ENCODE results near the gene NACAD. TPM values are rescaled to one million over a fixed set of nuclear protein-coding genes. Genes with fewer than 3 reads are reported as not detected.
A peak's percentile ranks its signal among the peaks of the same experiment; 100 is the strongest.

NACAD gene
- total RNA-seq, 2 experiments from 2014 or later = 0.10 to 0.21 TPM

DNA sequence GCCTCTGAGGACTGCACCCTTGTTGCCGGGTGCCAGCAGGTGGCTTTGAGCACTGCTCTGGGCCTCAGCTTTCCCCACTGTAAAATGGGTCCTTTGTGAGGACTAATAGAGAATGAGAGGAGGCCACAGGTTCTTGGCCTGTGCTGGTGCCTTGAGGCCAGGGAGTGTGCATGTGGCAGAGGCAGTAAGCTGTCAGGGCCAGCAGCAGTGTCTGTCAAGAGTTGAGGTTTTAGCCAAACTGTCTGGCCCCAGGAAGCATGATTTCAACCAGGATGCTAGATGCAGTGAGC is 13.5 kb downstream of the NACAD start:
- CTCF ChIA-PET = no interaction called here
- intact Hi-C loops (cut with micrococcal nuclease) = no loop called here
- H3K36me3 Mint-ChIP-seq = peaks cover 31% of the 10 kb centered on the region
- peaks cover 7% of the 10 kb centered on the region for H3K4me1 Mint-ChIP-seq (ENCODE audit: low read depth)
- no peaks in the 10 kb centered on the region for H3K27me3 Mint-ChIP-seq
- no peak for DNase-seq
- peak overlapping the region; percentile 31 for H3K27ac Mint-ChIP-seq
- H3K9me3 Mint-ChIP-seq = no peaks in the 10 kb centered on the region
- no peak overlapping the region for H3K4me3 Mint-ChIP-seq
- POLR2A ChIA-PET = no interaction called here

DNA sequence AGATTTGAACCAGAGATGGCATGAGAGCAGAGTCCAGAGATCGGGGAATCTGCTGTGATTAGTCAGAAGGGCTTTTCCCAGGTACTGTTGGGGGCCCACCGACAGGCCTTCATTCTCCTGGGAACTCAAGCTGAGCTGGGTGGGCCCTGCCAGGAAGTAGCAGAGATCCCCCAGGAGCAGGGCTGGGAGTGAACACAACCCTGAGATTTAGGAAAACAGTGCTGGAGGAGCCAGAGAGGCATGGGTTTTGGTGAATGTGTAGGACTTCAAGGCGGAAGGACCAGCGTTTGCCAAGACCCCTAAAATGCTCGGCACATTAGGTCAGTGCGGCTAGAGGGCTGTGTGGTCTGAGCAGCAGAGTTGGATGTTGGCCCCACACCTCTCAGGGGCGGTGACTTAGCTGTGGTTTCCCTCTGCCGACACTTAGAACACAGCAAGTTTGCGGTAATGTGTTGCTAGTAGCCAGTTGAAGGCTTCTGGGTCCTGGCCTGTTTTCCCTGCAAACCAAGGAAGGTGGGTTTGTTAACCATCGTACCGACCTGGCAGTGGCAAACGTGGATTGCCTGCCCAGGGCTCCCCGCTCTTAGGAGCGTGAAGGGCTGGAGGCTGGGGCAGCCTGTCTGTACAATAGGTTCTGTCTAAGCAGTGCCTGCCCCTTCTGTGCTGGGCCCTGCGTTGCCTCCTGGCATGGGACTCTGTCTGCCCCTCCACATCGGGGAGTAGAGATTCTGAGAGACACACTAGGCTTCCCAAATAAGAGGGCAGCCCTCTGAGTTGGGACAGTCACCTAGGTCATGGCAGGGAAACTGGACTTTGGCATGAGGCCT is 14.0 kb downstream of the NACAD start:
- CTCF ChIA-PET = no interaction called here
- POLR2A ChIA-PET = no interaction called here
- Mint-ChIP-seq H3K9me3 (no peaks in the 10 kb centered on the region), H3K27me3 (no peaks in the 10 kb centered on the region), H3K4me3 (no peak overlapping the region), H3K4me1 (ENCODE audit: low read depth) (peaks cover 7% of the 10 kb centered on the region), H3K36me3 (peaks cover 31% of the 10 kb centered on the region), H3K27ac (peak overlapping the region; percentile 31)
- no peak for DNase-seq
- intact Hi-C loops (cut with micrococcal nuclease) = no loop called here

DNA sequence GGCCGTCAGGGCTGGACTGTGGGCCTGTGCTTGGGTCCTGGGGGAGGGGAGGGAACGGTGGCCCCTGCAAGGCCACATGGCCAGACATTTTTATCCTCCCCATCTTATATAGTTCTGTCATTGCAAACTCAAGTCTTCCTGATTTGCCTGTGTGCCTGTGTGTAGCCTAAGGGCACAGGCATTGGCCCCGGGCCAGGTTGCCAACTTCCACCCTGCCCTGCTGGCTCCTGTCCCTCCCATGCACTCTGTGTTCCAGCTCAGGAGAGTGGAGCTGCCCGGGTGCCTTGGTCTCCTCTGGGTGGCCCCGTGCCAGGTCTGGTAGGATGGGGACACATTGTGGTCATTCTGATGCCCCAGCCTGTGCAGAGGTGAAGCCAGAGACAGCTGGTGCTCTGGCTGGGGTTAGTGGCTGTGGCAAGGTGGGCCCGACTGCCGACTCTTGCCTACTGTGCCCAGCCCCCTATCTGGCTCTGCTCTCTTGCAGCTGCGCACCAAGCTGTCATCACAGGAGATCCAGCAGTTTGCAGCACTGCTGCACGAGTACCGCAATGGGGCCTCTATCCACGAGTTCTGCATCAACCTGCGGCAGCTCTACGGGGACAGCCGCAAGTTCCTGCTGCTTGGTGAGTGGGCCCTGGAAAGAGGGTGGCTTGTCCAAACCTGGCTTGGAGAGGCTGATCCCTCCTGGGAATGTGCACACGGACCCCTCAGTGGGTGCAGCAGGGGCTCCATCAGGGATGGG is 14.8 kb downstream of the NACAD start:
- Mint-ChIP-seq H3K4me1 (ENCODE audit: low read depth) (peaks cover 7% of the 10 kb centered on the region), H3K36me3 (peaks cover 37% of the 10 kb centered on the region), H3K27ac (no peak overlapping the region), H3K9me3 (no peaks in the 10 kb centered on the region), H3K27me3 (no peaks in the 10 kb centered on the region), H3K4me3 (no peak overlapping the region)
- ChIA-PET POLR2A (no interaction called here), CTCF (no interaction called here)
- intact Hi-C loops (cut with micrococcal nuclease) = no loop called here
- DNase-seq = no peak

DNA sequence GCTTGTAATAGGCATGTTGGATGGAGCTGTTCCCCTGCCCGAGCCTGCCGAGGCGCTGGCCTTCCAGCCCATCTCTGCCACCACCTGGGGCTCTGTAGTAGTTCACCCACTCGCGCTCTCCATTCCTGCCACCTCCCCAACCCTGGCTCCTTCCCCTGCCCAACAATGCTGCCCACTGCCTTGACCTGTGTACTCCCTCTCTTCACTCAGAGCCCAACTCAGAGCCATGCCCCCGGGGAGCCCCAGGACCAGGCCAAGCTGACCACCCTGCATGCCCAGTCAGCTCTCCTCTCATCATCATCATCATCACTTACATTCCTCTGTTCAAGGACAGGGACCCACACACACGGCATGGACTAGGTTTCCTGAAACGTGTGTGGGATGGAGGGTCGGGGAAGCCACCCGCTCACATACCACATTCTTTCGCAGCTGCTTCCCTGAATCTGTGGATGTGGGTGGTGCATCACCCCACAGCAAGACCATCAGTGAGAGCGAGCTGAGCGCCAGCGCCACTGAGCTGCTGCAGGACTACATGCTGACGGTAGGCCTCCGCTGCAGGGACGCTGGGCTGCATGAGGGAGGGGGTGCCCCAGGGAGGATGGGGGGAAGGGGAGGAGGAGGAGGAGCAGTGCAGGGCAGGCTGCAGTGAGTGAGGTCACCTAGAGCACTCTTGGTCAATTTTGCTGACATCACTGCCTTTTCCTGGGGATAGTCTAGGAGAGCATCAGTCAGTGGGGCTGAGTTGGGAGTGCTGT is 15.6 kb downstream of the NACAD start:
- peaks cover 7% of the 10 kb centered on the region for H3K4me1 Mint-ChIP-seq (ENCODE audit: low read depth)
- H3K9me3 Mint-ChIP-seq = no peaks in the 10 kb centered on the region
- no peak overlapping the region for H3K4me3 Mint-ChIP-seq
- no peaks in the 10 kb centered on the region for H3K27me3 Mint-ChIP-seq
- intact Hi-C loops (cut with micrococcal nuclease) = no loop called here
- ChIA-PET POLR2A (no interaction called here), CTCF (interaction anchor here (1.0 kb wide), 1 partner anchor 59 kb away, joined by 4 read pairs; no protein-coding TSS in a partner anchor)
- no peak for DNase-seq
- peaks cover 44% of the 10 kb centered on the region for H3K36me3 Mint-ChIP-seq
- H3K27ac Mint-ChIP-seq = peak overlapping the region; percentile 14

DNA sequence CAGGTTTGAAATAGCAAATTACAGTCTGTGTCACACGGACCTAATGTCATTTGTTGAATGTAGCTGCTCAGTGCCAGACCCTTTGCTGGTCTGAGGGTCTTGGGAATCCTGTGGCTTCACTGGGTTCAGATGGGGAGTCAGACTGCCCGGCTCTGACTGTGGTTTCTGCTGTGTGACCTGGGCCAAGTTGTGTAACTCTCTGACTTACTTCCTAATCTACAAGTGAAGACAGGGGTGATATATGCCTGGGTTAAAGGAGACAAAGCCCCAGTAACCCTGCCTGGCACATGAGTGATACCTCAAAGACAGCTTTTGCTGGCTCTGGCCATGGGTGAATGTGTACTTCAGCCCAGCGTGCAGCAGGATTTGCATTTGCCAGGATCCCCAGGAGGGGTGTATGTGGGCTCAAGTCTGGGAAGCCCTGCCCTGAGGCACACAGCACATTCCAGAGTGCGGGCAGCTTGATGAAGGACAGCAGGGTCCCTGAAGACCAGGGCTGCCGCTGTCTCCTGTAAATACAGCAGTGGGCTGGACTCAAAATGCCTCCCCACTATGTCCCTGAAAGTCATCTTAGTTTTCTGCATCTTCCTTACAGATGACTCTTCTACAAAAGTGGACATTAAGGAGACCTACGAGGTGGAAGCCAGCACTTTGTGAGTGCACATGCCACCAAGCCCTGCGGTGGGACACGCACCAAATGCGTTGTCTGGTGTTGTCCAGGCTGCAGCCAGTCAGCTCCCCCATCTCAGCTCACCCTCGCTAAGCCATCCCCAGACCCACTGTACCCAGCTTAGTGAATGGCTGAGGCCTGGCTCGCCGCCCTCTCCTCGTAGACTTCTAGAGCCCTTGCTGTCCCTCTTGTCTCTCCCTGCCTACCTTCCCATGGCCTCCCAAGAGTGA is 16.4 kb downstream of the NACAD start:
- Mint-ChIP-seq H3K27ac (peak overlapping the region; percentile 14), H3K36me3 (peaks cover 44% of the 10 kb centered on the region), H3K4me1 (ENCODE audit: low read depth) (peaks cover 7% of the 10 kb centered on the region), H3K4me3 (no peak overlapping the region), H3K9me3 (no peaks in the 10 kb centered on the region), H3K27me3 (no peaks in the 10 kb centered on the region)
- DNase-seq = no peak
- ChIA-PET CTCF (interaction anchor here (1.0 to 2.5 kb wide), 2 partner anchors 58 to 99 kb away, joined by 4 to 9 read pairs; no protein-coding TSS in a partner anchor), POLR2A (no interaction called here)
- intact Hi-C loops (cut with micrococcal nuclease) = no loop called here

DNA sequence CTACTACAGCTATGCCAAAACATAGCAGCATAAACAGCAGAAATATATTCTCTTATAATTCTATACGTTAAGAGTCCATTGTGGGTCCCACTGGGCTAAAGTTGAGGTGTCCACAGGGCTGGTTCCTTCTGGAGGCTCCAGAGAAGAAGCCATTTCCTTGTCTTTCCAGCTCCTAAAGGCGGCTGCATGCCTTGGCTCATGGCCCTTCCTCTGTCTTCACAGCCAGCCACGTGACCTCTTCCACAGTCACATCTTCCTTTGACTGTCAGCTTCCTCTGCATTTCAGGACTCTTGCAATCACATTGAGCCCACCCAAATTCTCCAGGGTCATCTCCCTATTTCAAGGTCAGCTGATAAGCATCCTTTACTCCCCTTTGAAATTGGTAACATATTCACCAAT is 17.2 kb downstream of the NACAD start:
- intact Hi-C loops (cut with micrococcal nuclease) = no loop called here
- Mint-ChIP-seq H3K36me3 (peaks cover 44% of the 10 kb centered on the region), H3K27me3 (no peaks in the 10 kb centered on the region), H3K4me1 (ENCODE audit: low read depth) (peaks cover 7% of the 10 kb centered on the region), H3K27ac (no peak overlapping the region), H3K9me3 (no peaks in the 10 kb centered on the region), H3K4me3 (no peak overlapping the region)
- DNase-seq = no peak
- ChIA-PET CTCF (interaction anchor here (2.5 kb wide), 1 partner anchor 98 kb away, joined by 9 read pairs; no protein-coding TSS in a partner anchor), POLR2A (no interaction called here)

DNA sequence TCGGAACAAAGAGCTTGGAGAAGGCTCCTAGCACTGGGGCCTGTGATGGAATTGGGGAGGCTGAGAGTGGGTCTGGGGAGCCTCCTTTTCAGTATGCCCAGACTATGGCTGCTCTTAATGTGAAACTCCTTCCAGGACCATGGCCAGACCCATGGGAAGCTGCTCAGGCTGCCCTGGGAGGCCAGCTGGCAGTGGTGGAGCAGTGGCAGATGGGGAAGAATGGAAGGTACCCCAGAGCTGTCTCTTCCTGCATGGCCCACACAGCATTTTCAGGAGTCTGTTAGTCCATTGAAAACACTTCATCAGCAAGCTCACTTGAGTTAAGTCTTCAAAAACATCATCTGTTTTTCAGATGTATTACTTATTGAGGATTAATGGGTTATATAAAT is 18.5 kb downstream of the NACAD start:
- POLR2A ChIA-PET = no interaction called here
- H3K9me3 Mint-ChIP-seq = no peaks in the 10 kb centered on the region
- no peaks in the 10 kb centered on the region for H3K27me3 Mint-ChIP-seq
- intact Hi-C loops (cut with micrococcal nuclease) = no loop called here
- no peak for DNase-seq
- peaks cover 45% of the 10 kb centered on the region for H3K36me3 Mint-ChIP-seq
- CTCF ChIA-PET = interaction anchor here (2.5 kb wide), 1 partner anchor 97 kb away, joined by 9 read pairs; no protein-coding TSS in a partner anchor
- H3K27ac Mint-ChIP-seq = no peak overlapping the region
- no peak overlapping the region for H3K4me3 Mint-ChIP-seq
- peaks cover 7% of the 10 kb centered on the region for H3K4me1 Mint-ChIP-seq (ENCODE audit: low read depth)

DNA sequence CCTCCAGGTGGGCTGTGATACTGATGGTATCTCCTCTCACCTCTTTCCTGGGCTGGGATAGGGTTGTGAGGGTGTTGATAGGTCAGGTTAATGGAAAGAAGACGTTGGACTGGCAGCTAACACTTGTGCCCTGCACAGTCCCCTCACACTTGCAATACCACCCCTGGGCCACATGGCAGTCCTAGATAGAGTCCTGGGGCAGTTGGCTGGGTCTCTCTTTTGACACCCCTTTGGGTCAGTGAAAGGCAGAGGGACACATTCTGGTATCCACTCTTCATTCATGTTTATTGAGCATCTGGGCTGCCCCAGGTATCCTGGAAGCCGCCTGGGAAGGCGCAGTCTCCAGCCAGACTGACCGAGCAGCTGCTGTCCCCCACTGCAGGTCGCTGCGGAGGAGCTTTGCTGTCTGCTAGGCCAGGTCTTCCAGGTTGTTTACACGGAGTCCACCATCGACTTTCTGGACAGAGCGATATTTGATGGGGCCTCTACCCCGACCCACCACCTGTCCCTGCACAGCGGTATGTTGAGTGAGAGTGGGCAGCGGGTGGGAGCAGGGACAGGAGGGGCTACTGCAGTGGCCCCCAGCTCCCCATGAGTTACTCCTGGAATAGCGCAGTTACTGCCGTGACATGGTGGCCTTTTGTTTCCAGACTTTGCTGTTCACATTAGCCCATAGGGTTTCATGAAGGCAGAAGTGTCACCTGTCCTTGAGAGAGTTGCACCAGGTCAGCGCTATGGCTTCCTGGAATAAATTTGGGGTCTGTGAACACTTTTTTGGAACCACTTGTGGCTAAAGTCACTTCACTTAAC is 19.1 kb downstream of the NACAD start:
- CTCF ChIA-PET = interaction anchor here (0.7 to 2.5 kb wide), 2 partner anchors 97 to 218 kb away, joined by 3 to 9 read pairs; no protein-coding TSS in a partner anchor
- H3K27ac Mint-ChIP-seq = peak overlapping the region; percentile 45
- intact Hi-C loops (cut with micrococcal nuclease) = no loop called here
- no peak for DNase-seq
- peaks cover 45% of the 10 kb centered on the region for H3K36me3 Mint-ChIP-seq
- POLR2A ChIA-PET = no interaction called here
- no peaks in the 10 kb centered on the region for H3K27me3 Mint-ChIP-seq
- no peak overlapping the region for H3K4me3 Mint-ChIP-seq
- no peaks in the 10 kb centered on the region for H3K9me3 Mint-ChIP-seq
- peaks cover 7% of the 10 kb centered on the region for H3K4me1 Mint-ChIP-seq (ENCODE audit: low read depth)

DNA sequence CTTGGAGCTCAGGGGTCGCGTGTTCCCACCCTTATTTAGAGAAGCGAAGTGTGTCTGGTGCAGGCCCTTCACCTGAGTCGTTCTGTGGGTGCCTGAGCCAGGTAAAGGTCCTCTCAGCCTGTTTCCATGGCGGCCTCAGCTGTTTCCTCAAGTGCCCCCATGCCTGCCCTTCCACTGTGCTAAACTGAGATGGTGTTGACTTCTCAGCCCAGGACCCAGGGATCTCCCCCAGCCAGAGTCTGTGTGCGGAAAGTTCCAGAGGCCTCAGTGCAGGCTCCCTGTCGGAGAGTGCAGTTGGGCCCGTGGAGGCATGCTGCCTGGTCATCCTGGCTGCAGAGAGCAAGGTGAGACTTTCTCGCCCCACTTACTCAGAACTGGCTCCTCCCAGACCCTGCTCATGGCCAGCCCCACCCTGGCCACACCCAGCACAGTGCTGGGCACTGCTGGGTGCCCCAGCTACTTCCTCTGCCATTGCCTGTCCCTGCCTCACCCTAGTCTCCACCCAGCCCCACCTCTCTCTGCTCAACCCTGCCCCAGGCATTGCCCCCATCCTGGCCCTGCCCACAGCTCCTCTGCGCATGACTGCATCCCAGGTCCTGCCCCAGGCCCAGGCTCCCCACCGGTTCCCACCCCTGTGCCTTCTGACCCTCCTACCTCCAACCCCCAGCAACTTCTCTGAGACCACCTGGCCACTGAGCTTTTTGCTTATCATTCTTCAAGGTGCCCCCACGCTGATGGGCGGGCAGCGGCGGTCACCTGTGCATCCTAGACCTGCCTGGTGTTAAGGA is 20.3 kb downstream of the NACAD start:
- ChIA-PET CTCF (interaction anchor here (2.1 kb wide), 1 partner anchor 68 kb away, joined by 7 read pairs; no protein-coding TSS in a partner anchor), POLR2A (no interaction called here)
- intact Hi-C loops (cut with micrococcal nuclease) = no loop called here
- peaks cover 7% of the 10 kb centered on the region for H3K4me1 Mint-ChIP-seq (ENCODE audit: low read depth)
- DNase-seq = no peak
- no peak overlapping the region for H3K4me3 Mint-ChIP-seq
- no peaks in the 10 kb centered on the region for H3K27me3 Mint-ChIP-seq
- H3K9me3 Mint-ChIP-seq = no peaks in the 10 kb centered on the region
- peak overlapping the region; percentile 28 for H3K27ac Mint-ChIP-seq
- H3K36me3 Mint-ChIP-seq = peaks cover 48% of the 10 kb centered on the region

DNA sequence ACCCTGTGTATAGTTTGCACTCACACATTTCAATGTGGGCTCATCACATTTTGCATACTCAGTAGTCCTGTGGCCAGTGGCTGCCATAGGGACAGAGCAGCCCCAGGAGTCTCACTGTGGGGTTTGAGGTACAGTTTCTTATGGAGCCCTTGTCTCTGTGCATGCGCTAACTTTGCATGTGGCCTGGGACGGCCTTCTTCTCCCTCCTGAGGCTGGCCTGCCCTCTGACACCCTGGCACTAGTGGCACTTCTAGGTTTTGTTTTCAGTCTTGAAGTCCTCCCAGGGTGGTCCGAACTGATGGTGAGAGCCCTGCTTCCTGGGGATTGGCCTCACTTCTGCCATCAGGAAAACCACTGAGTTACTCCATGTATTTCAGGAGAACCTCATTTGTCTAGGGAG is 21.2 kb downstream of the NACAD start:
- DNase-seq = no peak
- ChIA-PET POLR2A (no interaction called here), CTCF (interaction anchor here (0.6 to 2.1 kb wide), 2 partner anchors 68 to 94 kb away, joined by 3 to 7 read pairs; no protein-coding TSS in a partner anchor)
- H3K36me3 Mint-ChIP-seq = peaks cover 43% of the 10 kb centered on the region
- H3K27me3 Mint-ChIP-seq = no peaks in the 10 kb centered on the region
- no peak overlapping the region for H3K27ac Mint-ChIP-seq
- intact Hi-C loops (cut with micrococcal nuclease) = no loop called here
- no peak overlapping the region for H3K4me3 Mint-ChIP-seq
- no peaks in the 10 kb centered on the region for H3K9me3 Mint-ChIP-seq
- peaks cover 2% of the 10 kb centered on the region for H3K4me1 Mint-ChIP-seq (ENCODE audit: low read depth)

All from activated CD4-positive, alpha-beta memory T cell treated with anti-CD3 and anti-CD28 coated beads for 36 hours (primary cell).